Measurements from ENCODE around the gene CALCOCO1.

DNA sequence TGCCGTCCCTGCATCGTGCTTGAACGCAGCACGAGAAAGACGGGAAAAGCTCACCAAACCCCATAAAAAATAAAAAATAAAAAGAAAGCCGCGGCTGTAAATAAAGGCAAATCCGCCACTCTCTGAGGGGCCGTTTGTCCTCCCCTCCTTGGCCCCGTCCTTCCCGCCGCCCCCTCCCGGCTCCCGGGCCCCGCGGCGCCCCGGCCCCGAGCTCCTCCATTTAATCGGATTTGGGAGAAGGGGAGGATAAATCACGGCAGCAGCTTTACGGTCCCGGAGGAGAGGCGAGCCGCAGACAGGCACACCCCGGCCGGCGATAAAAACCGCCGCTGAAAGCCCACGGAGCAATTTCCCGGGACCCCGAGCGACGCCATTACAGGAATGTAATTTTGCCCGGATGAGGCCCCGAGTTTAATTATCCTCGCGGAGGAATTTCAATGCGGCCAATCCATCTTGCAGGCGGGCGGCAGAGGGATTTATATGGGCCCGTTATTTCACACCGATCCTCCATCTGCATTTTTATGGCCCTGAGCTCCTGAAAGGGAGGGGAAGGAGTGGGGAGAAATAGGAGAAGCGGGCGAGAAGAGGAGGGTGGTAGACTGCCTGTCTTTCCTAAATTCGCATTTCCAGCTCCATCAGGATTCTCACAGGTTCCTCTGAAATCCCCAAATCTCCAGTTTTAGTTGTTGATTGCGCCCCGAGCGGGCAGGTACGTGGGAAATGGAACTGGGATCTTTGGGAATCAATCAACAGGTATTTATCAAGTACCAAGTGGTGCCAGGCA, 50.0 kb downstream of the CALCOCO1 start:
- TF ChIP-seq CTCF (IDR thresholded peaks at IDR 0.05), result no peak
- TF ChIP-seq POLR2A (IDR thresholded peaks at IDR 0.05), result no peak
- no peak for TF ChIP-seq POLR2AphosphoS5 (IDR thresholded peaks at IDR 0.05)

All from breast epithelium (tissue), 3 donors.